HG03025 (cell line): Measurements from ENCODE around the gene LAMA1.

Experiments
- ATAC-seq: cut with Tn5 transposase; IDR thresholded peaks from one replicate; pipeline ENCODE4 v1.9.1; 2021; ENCODE audit warnings: mild to moderate bottlenecking, moderate library complexity; ENCODE audit not compliant: unreplicated experiment, low FRiP score

The LAMA1 gene

GRCh38 chr18:7002107-7002506 lies 115.5 kb downstream of the LAMA1 start:
- no peak for ATAC-seq

GRCh38 chr18:7000484-7001096 lies 117.0 kb downstream of the LAMA1 start:
- no peak for ATAC-seq

DNA sequence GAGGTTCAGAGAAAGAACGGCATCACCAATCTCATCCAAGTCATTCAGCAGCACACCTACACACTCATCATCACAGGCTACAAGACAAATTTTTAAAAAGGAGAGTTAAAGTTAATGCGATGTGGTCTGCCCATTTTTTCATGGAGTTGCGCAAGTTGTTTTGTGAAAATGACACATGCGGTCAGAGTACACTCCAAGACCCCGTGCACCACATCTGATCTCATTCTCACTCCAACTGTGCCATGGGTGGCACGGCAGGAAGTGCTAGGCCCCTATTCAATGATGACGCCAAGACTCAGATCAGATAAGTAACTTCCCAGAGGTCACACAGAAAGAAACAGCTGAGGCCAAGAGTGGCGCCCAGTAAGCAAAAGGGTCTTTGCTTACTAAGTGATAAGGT lies 119.8 kb downstream of the LAMA1 start:
- ATAC-seq = no peak

DNA sequence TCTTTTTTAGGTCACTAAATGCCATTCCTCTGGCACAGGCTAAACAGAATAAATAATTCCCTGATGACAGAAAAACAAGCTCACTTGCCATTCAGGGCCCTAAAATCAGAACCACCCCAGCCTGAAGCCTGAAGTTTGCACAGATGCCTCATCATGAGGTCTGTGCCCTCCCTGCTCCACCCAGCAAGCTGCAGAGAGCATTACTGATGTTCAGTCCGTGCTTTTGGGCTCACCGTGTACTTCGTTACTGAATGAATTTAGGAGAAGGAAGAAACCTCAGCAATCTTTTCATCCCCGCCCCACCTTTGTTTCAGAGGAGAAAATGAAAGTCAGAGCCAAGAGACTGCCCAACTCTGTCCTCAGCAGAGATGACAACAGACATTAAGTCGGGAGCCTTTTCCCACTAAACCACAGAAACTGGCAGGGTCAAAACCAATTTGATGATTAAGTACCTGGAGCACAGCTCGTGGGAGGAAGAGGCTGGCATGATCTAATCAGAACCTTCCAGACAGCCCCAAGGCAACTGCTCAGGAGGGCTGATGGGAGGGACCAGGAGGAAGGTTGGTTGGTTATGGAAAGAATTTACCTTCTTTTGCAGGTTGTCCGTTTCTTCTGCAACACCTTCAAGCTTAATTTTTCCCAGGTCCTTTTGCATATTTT lies 122.7 kb downstream of the LAMA1 start:
- no peak for ATAC-seq

- ATAC-seq = no peak
These were observed 123.4 kb downstream of the LAMA1 start for GRCh38 chr18:6994056-6994770.

DNA sequence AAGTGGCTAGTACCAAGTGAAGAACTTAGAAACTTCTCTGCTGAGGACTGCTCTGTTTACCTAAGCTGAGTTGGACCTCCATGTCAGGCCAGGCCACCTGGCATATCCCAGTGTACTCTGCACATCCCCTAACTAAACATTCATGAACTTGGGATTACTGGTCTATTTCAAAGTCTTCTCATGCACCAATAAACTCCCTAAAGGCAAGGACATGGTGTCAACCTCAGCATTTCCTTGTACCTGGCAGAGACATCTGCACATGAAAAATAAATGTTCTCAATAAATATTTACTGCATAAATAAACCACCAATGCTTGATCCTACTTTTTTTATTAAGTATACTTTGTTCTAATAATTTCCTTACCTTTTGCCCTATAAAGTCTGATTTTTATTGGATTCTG lies 124.8 kb downstream of the LAMA1 start:
- ATAC-seq = no peak

- ATAC-seq = no peak
These were observed 134.2 kb downstream of the LAMA1 start for GRCh38 chr18:6983366-6983765.

DNA sequence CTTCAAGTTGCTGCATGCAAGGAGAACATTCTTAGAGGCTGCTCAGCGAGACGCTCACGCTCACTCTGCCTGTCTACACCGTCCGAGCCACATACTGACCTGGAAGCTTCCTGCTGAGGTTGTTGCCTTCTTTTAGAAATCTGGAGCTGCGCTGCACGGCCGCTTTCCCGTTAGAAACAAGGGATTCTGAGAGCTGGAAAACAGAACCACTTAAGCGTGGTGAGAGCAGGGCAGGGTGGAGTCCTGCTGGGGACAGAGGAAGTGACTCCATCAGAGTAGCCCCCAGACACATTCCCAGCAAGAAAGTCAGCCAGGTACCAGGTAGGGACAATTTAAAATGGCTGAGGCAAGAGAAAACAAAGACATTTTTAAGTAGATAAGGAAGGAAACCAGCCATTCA lies 135.2 kb downstream of the LAMA1 start:
- ATAC-seq = no peak

DNA sequence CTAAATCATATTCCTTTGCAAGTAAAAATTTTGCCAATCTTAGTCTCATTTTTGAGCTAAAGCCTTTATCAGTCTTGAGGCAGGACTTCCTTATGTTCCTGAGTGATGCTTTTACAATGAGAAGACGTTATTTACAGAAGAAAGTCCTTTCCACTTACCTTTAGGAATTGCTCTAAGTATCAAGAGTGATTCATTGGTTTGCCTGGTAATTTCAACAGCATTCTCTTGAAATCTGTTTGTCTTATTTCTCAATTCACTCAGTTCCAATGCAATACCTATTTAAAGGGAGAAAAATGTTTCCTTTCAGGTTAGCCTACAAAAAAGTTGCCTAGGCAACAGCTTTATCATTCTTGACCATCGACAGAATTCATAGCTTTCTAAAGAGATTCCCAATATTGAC lies 137.2 kb downstream of the LAMA1 start:
- ATAC-seq = no peak

GRCh38 chr18:6979954-6980353 lies 137.6 kb downstream of the LAMA1 start:
- no peak for ATAC-seq

DNA sequence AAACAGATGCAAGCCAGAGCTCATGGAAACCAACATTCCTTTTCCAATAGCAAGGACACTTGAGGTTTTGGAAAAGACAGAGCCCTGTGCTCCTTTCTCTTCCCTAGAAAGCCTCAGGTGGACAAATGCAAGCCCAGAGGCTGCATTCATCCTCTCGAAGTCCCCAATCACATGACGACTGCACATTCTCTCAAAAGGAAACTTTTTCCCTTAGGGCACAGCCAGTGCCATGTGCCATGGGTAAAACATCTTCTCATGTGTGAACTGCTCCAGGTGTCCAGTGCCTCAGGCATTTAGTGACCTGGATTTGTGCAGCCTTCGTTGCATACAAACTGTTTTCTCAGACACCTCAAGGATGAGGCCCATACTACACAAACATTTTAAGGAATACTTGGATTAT lies 140.7 kb downstream of the LAMA1 start:
- no peak for ATAC-seq

- no peak for ATAC-seq
These were observed 142.5 kb downstream of the LAMA1 start for GRCh38 chr18:6975084-6975483.

GRCh38 chr18:6971823-6972478 lies 145.6 kb downstream of the LAMA1 start:
- no peak for ATAC-seq

DNA sequence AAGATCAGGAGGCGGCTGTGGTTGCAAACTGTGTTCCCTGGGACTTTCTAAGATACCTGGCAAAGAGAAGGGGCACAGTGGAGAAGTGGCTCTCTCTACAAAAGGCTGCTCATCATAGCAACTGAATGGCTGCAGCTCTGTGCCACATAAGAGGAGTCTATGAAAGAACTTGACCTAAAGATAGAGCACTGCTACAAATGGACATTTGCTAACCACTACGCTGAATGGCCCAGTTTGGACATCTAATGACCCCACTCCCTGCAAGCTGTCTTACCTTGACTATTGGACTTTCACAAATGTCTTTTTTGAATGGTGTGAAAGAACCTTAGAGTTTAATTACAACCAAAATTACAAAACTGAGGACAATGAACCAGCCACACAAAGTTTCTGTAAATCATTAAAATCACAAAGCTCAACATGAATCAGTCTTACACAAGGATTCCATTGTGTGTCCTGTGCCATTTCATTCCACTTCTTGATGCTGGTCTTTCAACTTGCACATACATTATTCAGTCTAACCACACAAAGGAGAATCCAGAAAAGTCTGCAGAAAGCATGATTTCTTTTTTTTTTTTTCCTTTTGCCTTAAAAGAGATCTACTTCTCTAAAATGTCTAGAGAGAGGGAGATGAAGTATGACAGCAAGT lies 154.0 kb downstream of the LAMA1 start:
- no peak for ATAC-seq

GRCh38 chr18:6962571-6963451 lies 154.8 kb downstream of the LAMA1 start:
- ATAC-seq = no peak

DNA sequence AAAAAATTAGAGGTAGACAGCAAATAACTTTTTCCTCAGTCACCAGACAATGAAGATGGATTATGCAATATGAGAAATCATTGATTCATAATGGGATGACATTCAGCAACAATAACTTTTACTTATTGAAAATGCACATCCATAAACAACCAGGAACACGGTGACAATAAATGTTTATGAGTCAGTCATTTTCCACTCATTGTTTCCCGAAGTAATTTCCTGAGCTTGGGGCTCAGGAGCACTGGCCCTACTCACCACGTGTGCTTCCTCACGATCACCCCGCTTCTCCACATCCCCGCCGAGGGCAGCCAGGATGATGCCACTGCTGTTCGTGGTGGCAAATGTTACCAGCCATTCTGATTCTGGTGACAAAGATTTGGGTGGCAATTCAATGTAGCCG lies 156.3 kb downstream of the LAMA1 start:
- no peak for ATAC-seq

DNA sequence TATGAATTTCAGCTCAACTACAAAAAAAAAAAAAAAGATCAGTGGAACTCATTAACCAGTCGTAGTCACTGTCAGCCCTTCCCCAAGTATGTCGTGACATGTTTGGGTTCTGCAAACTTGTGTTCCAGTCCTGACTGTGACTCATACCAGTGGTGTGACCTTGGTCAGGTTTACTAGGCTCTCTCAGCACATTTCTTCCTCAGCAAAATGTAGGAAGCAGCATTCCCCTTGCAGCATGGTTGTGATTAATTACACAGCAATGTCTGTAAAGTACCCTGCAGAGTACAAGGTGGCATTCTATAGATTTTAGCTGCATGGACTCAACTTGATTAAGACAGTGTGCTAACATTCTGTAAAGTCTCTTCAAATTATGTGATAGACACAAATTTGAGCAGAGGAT lies 156.9 kb downstream of the LAMA1 start:
- no peak for ATAC-seq

- no peak for ATAC-seq
These were observed 157.5 kb downstream of the LAMA1 start for GRCh38 chr18:6960124-6960523.

GRCh38 chr18:6959110-6959509 lies 158.5 kb downstream of the LAMA1 start:
- ATAC-seq = no peak

GRCh38 chr18:6956999-6957398 lies 160.6 kb downstream of the LAMA1 start:
- no peak for ATAC-seq
